Activated CD4-positive, alpha-beta T cell treated with anti-CD3 and anti-CD28 coated beads for 4 hours (primary cell): ENCODE measurements around the gene GPR137B.

Experiments used
- DNase-seq, 2 donors: peaks; one replicate each; pipeline ENCODE4 v3.0.0-alpha.2; 2020

GPR137B gene

GRCh38 chr1:236114076-236114747 is 28.1 kb upstream of the GPR137B start:
- no peak for DNase-seq

GRCh38 chr1:236117710-236118109 is 24.6 kb upstream of the GPR137B start:
- no peak for DNase-seq

GRCh38 chr1:236119943-236120484 is 22.3 kb upstream of the GPR137B start:
- DNase-seq = no peak

- DNase-seq = no peak
These were observed 21.6 kb upstream of the GPR137B start for GRCh38 chr1:236120721-236121153.

- no peak for DNase-seq
These were observed 20.2 kb upstream of the GPR137B start for GRCh38 chr1:236122176-236122575.

GRCh38 chr1:236123563-236123962 is 18.8 kb upstream of the GPR137B start:
- no peak for DNase-seq

GRCh38 chr1:236124965-236125364 is 17.4 kb upstream of the GPR137B start:
- DNase-seq = no peak

GRCh38 chr1:236127045-236127444 is 15.3 kb upstream of the GPR137B start:
- no peak for DNase-seq

- DNase-seq = no peak
These were observed 13.6 kb upstream of the GPR137B start for GRCh38 chr1:236128646-236129178.

- DNase-seq = no peak
These were observed 13.0 kb upstream of the GPR137B start for GRCh38 chr1:236129306-236129705.

GRCh38 chr1:236130372-236130771 is 12.0 kb upstream of the GPR137B start:
- DNase-seq = no peak

GRCh38 chr1:236131916-236132315 is 10.4 kb upstream of the GPR137B start:
- no peak for DNase-seq

- DNase-seq = no peak
These were observed 9.8 kb upstream of the GPR137B start for GRCh38 chr1:236132420-236133046.

GRCh38 chr1:236133339-236133738 is 9.0 kb upstream of the GPR137B start:
- DNase-seq = no peak

GRCh38 chr1:236133802-236134201 is 8.5 kb upstream of the GPR137B start:
- no peak for DNase-seq

GRCh38 chr1:236137285-236137852 is 5.0 kb upstream of the GPR137B start:
- no peak for DNase-seq

GRCh38 chr1:236139495-236139894 is 2.8 kb upstream of the GPR137B start:
- no peak for DNase-seq

GRCh38 chr1:236140705-236141446 is 1.5 kb upstream of the GPR137B start:
- DNase-seq = no peak

- no peak for DNase-seq
These were observed 689 bp upstream of the GPR137B start for GRCh38 chr1:236141447-236142252.

GRCh38 chr1:236143104-236143948 is 987 bp downstream of the GPR137B start:
- DNase-seq = peak in 1 of 2 donors; percentile 19

- no peak for DNase-seq
These were observed 1.7 kb downstream of the GPR137B start for GRCh38 chr1:236144033-236144432.
